Calu3 (cell line): Measurements from ENCODE around the gene KRTAP10-10. TPM values are rescaled to one million over a fixed set of nuclear protein-coding genes. Genes with fewer than 3 reads are reported as not detected.
"Not testable (repeated sequence)": the region's sequence is repeated elsewhere in the genome, so short reads cannot be mapped to it uniquely, and the experiment has no call there.

ENCODE experiments used
- Bru-seq: library from RNA; stranded (reverse); fragments of 400-500 nt; gene quantifications from one replicate; lab custom pipeline; 2021; lab: Mats Ljungman, UMichigan
- BruChase-seq, 2 experiments: library from RNA; stranded (reverse); fragments of 400-500 nt; gene quantifications; one replicate each; lab custom pipeline; 2021; lab: Mats Ljungman, UMichigan
- BruUV-seq: library from RNA; stranded (reverse); fragments of 400-500 nt; replicated peaks from 2 replicates; lab custom pipeline; 2021; lab: Mats Ljungman, UMichigan
- CTCF ChIA-PET: fragments of 300-600 bp; sonication (Branson Sonifier 250); formaldehyde crosslinking; loops from one replicate; lab custom pipeline; 2022; ENCODE audit warnings: antibody characterized with exemption; lab: Charles Lee
- DNase-seq: peaks from one replicate; pipeline ENCODE4 v3.0.0; 2022
- H3K27ac Mint-ChIP-seq: one replicate; pipeline ENCODE4 v1.8.0; 2022; ENCODE audit warnings: mixed read lengths; ENCODE audit not compliant: unreplicated experiment
- H3K27me3 Mint-ChIP-seq: one replicate; pipeline ENCODE4 v1.8.0; 2022; ENCODE audit warnings: mixed read lengths; ENCODE audit not compliant: unreplicated experiment
- H3K36me3 Mint-ChIP-seq: one replicate; pipeline ENCODE4 v1.8.0; 2022; ENCODE audit warnings: mild to moderate bottlenecking, moderate library complexity, mixed read lengths; ENCODE audit not compliant: insufficient read depth, unreplicated experiment
- H3K4me1 Mint-ChIP-seq: one replicate; pipeline ENCODE4 v1.8.0; 2022; ENCODE audit warnings: mild to moderate bottlenecking, low read depth, mixed read lengths; ENCODE audit not compliant: unreplicated experiment
- H3K4me3 Mint-ChIP-seq: one replicate; pipeline ENCODE4 v1.8.0; 2022; ENCODE audit warnings: mild to moderate bottlenecking, low read depth, moderate library complexity, mixed read lengths; ENCODE audit not compliant: unreplicated experiment
- H3K9me3 Mint-ChIP-seq: one replicate; pipeline ENCODE4 v1.8.0; 2022; ENCODE audit warnings: low read depth, mixed read lengths; ENCODE audit not compliant: unreplicated experiment
- intact Hi-C: fragments of 100-400 bp; cut with micrococcal nuclease; formaldehyde crosslinking; loops from one replicate; pipeline ENCODE4 v1.10.0; 2022; ENCODE audit not compliant: unreplicated experiment
- long read RNA-seq: library from polyadenylated mRNA; stranded (forward); transcript quantifications from one replicate; pipeline ENCODE4 v2.0.0, GENCODE V29; 2022
- total RNA-seq: library from RNA; stranded (reverse); gene quantifications from 2 replicates; pipeline ENCODE4 v1.2.3, GENCODE V29; 2022
- TF ChIP-seq, protein P1 (sequence below): fragments of 200-600 bp; IDR thresholded peaks from one replicate; pipeline ENCODE4 v1.8.0; 2022; ENCODE audit warnings: antibody characterized with exemption; ENCODE audit not compliant: unreplicated experiment

KRTAP10-10 gene, protein sequence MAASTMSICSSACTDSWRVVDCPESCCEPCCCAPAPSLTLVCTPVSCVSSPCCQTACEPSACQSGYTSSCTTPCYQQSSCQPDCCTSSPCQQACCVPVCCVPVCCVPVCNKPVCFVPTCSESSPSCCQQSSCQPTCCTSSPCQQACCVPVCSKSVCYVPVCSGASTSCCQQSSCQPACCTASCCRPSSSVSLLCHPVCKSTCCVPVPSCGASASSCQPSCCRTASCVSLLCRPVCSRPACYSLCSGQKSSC
- total RNA-seq (not detected in 2 replicates), Bru-seq, nascent RNA (not detected), BruChase-seq, experiment 1, labeled RNA remaining after a 6-hour chase (not detected), BruChase-seq, experiment 2, labeled RNA remaining after a 2-hour chase (not detected)
- long read RNA-seq: 0 reads

DNA sequence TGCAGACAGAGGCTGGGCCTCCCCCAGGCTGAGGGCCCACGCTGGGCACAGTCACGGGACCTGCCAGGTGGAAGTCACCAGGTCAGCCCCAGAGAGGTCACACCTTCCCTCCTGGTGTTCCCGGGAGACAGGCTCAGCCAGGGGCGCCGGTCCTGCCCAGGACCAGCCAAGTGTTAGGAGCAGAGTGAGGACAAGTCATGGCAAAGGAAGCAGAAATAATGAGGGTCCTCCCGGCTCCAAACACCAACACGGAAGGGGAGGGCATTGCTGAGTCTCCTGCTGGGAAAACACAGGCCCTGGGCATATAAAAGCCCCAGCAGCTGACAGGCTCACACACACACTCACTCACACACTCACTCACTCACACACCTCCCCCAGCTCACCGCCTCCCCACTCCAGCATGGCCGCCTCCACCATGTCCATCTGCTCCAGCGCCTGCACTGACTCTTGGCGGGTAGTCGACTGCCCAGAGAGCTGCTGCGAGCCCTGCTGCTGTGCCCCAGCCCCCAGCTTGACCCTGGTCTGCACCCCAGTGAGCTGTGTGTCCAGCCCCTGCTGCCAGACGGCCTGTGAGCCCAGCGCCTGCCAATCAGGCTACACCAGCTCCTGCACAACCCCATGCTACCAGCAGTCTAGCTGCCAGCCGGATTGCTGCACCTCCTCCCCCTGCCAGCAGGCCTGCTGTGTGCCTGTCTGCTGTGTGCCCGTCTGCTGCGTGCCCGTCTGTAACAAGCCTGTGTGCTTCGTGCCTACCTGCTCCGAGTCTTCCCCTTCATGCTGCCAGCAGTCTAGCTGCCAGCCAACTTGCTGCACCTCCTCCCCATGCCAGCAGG is at the start of gene KRTAP10-10:
Gene KRTAP10-10, plus strand, starts transcription at position 339 of the 833 bp plus-strand sequence. Its CDS starts 62 bp downstream, at position 401.
- Mint-ChIP-seq H3K4me1 (no peaks in the 10 kb centered on the region), H3K36me3 (no peaks in the 10 kb centered on the region), H3K4me3 (no peak within 1 kb of the TSS), H3K27ac (no peak within 1 kb of the TSS), H3K27me3 (peaks cover 91% of the 10 kb centered on the region), H3K9me3 (peaks cover 9% of the 10 kb centered on the region)
- CTCF ChIA-PET: no interaction called here
- BruUV-seq: no TSS peak
- intact Hi-C loops: no loop called here
- TF ChIP-seq, protein P1, sequence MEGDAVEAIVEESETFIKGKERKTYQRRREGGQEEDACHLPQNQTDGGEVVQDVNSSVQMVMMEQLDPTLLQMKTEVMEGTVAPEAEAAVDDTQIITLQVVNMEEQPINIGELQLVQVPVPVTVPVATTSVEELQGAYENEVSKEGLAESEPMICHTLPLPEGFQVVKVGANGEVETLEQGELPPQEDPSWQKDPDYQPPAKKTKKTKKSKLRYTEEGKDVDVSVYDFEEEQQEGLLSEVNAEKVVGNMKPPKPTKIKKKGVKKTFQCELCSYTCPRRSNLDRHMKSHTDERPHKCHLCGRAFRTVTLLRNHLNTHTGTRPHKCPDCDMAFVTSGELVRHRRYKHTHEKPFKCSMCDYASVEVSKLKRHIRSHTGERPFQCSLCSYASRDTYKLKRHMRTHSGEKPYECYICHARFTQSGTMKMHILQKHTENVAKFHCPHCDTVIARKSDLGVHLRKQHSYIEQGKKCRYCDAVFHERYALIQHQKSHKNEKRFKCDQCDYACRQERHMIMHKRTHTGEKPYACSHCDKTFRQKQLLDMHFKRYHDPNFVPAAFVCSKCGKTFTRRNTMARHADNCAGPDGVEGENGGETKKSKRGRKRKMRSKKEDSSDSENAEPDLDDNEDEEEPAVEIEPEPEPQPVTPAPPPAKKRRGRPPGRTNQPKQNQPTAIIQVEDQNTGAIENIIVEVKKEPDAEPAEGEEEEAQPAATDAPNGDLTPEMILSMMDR: no peak
- DNase-seq: no peak

DNA sequence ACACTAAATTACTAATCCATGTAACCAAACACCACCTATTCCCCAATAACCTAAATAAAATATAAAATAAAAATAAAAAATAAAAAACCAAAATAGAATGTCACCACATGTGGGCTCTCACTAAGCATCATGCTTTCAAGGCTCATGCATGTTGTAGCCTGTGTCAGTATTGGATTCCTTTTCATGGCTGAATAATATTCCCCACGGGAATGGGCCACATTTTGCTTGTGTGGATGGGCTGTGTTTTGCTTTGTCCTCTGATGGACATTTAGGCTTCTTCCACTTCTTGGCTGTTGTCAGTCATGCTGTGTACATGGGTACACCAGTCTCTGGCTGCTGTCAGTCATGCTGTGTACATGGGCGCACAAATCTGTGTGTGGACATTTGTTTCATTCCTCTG is 48.1 kb upstream of the KRTAP10-10 start:
- Mint-ChIP-seq H3K27ac (no peak overlapping the region), H3K4me1 (no peaks in the 10 kb centered on the region), H3K9me3 (no peaks in the 10 kb centered on the region), H3K27me3 (peaks cover 82% of the 10 kb centered on the region), H3K4me3 (no peak overlapping the region), H3K36me3 (peaks cover 5% of the 10 kb centered on the region)
- TF ChIP-seq, protein P1: no peak
- intact Hi-C loops: no loop called here
- BruUV-seq: no TSS peak
- CTCF ChIA-PET: no interaction called here
- DNase-seq: no peak

DNA sequence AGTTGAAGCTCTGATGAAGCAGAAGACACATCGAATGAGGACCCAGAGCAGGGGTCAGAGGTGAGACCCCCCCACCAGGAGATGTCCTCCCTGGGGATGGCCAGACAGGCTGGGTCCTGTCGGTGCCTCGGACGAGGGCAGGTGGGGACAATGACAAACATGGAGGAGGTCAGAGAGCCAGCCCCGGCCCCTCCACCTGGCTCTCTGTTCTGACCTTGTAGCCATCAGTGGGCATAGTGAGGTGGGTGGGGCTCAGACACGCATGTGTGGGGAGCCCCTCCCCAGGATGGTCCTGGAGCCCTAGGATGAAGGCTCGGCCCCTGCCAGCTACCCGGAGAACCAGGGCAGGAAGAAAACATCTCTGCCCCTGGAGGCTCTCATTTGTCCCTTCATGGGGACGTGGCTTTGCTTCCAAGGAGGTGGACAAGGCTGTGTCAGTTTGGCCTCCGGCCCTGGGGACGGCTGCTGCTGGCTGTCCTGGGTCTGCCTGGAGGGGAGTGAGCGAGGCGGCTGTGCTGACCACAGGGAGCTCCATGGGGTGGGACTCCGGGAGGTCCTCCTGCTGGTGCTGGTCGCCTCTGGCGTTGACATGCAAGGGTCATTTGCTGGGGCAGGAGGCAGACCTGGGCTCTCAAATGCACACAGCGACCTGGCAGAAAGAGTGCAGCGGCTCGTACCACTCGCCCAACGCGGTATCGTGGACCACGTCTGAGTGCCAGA is 47.4 kb upstream of the KRTAP10-10 start:
- intact Hi-C loops: no loop called here
- no peaks in the 10 kb centered on the region for H3K4me1 Mint-ChIP-seq
- no peak overlapping the region for H3K4me3 Mint-ChIP-seq
- CTCF ChIA-PET: no interaction called here
- no TSS peak for BruUV-seq
- peaks cover 5% of the 10 kb centered on the region for H3K36me3 Mint-ChIP-seq
- DNase-seq: no peak
- H3K9me3 Mint-ChIP-seq: no peaks in the 10 kb centered on the region
- H3K27ac Mint-ChIP-seq: no peak overlapping the region
- H3K27me3 Mint-ChIP-seq: peaks cover 82% of the 10 kb centered on the region
- TF ChIP-seq, protein P1: no peak

DNA sequence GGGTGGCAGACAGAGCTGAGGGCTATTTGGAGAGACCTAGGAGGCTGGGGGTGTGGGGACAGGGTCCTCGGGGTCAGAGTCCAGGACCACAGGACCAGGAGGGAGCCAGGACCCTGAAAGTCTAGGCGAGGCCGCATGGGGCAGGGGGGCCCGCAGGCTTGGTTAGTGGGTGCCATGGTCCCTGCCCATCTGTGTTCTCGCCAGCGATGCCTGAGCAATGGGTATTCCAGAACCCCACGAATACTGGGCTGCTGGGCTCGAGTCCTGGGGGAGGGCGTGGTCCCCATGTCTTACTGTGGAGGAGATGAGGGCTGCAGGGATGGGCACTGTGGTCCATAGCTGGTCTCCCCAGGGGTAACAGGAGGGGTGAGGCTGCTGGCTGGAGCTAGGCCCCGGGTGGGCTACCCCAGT is 46.8 kb upstream of the KRTAP10-10 start:
- TF ChIP-seq, protein P1: no peak
- H3K9me3 Mint-ChIP-seq: no peaks in the 10 kb centered on the region
- no peak for DNase-seq
- peaks cover 5% of the 10 kb centered on the region for H3K36me3 Mint-ChIP-seq
- no peaks in the 10 kb centered on the region for H3K4me1 Mint-ChIP-seq
- H3K27me3 Mint-ChIP-seq: peaks cover 82% of the 10 kb centered on the region
- H3K27ac Mint-ChIP-seq: no peak overlapping the region
- no peak overlapping the region for H3K4me3 Mint-ChIP-seq
- intact Hi-C loops: no loop called here
- CTCF ChIA-PET: no interaction called here
- no TSS peak for BruUV-seq

DNA sequence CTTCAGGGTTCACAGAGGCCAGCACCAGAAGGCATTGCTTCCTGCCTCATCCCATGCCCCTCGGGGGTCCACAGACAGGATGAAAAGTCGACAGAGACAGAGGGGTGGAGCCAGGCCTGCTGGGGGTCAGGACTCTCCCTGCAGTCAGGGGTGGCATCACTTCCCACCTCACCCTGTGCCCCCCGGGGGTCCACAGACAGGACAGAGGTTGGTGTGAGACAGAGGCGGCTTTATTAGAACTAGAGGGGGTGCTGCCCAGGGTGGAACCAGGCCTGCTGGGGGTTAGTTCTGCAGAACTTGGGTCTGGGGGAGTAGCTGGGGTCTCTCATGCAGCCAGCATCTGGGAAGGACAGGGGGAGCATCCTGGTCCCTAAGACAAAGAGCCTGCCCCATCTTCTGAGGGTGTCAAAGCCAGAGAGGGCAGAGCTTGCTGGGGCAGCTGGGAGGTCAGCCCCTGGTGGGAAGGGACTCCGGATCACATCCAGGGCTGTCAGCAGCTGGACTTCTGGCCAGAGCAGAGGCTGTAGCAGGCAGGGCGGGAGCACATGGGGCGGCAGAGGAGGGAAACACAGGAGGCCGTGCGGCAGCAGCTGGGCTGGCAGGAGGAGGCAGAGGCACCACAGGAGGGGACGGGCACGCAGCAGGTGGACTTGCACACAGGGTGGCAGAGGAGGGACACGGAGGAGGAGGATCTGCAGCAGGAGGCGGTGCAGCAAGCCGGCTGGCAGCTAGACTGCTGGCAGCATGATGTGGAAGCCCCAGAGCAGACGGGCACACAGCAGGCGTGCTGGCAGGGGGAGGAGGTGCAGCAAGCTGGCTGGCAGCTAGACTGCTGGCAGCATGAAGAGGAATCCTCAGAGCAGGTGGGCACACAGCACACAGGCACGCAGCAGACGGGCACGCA is 46.0 kb upstream of the KRTAP10-10 start:
- H3K36me3 Mint-ChIP-seq, H3K4me1 Mint-ChIP-seq, intact Hi-C loops, BruUV-seq, H3K9me3 Mint-ChIP-seq, CTCF ChIA-PET, H3K27ac Mint-ChIP-seq, DNase-seq: not testable (repeated sequence)
- Mint-ChIP-seq H3K27me3 (peaks cover 82% of the 10 kb centered on the region), H3K4me3 (peak overlapping the region; percentile 52)
